OCI-LY7 (cell line): ENCODE data around the gene LDAF1. TPM values are rescaled to one million over a fixed set of nuclear protein-coding genes. Genes with fewer than 3 reads are reported as not detected.
"Not testable (repeated sequence)": the region's sequence is repeated elsewhere in the genome, so short reads cannot be mapped to it uniquely, and the experiment has no call there.

Experiments
- BruUV-seq: library from RNA; stranded (reverse); fragments of 400-500 nt; replicated peaks from 2 replicates; lab custom pipeline; 2021; lab: Mats Ljungman, UMichigan
- CTCF ChIA-PET: fragments of 300-600 bp; sonication (Branson Sonifier 250); formaldehyde crosslinking; loops from one replicate; lab custom pipeline; 2022; ENCODE audit warnings: antibody characterized with exemption; ENCODE audit not compliant: unreplicated experiment; lab: Charles Lee
- POLR2A ChIA-PET: fragments of 300-600 bp; sonication (Branson Sonifier 250); formaldehyde crosslinking; loops from one replicate; lab custom pipeline; 2022; ENCODE audit warnings: antibody characterized with exemption; lab: Charles Lee
- DNase-seq: peaks from one replicate; pipeline ENCODE4 v3.0.0-alpha.2; 2015; ENCODE audit warnings: low spot score
- H2AFZ ChIP-seq: fragments of 200-600 bp; sonication (generic), shearing (Covaris generic); 2 replicates; pipeline ENCODE4 v1.6.1; 2014; ENCODE audit warnings: mild to moderate bottlenecking, antibody characterized with exemption, low read length, moderate library complexity
- H3K27ac ChIP-seq: fragments of 200-600 bp; sonication (generic); 2 replicates; pipeline ENCODE4 v1.5.1; 2014; ENCODE audit warnings: mixed run types, low read depth, mild to moderate bottlenecking, moderate library complexity, low read length, inconsistent platforms; ENCODE audit not compliant: poor library complexity, severe bottlenecking
- H3K36me3 ChIP-seq: fragments of 200-600 bp; sonication (generic); 2 replicates; pipeline ENCODE4 v1.6.1; 2014; ENCODE audit warnings: mild to moderate bottlenecking, antibody characterized with exemption, low read length, moderate library complexity, mixed read lengths; ENCODE audit not compliant: insufficient read depth
- H3K4me1 ChIP-seq: fragments of 200-600 bp; sonication (generic); 2 replicates; pipeline ENCODE4 v1.5.1; 2014; ENCODE audit warnings: mild to moderate bottlenecking, low read length; ENCODE audit not compliant: insufficient read depth, poor library complexity, severe bottlenecking
- H3K4me2 ChIP-seq: fragments of 200-600 bp; sonication (generic); 2 replicates; pipeline ENCODE4 v1.6.1; 2014; ENCODE audit warnings: mild to moderate bottlenecking, low read length
- H3K4me3 ChIP-seq: fragments of 200-600 bp; sonication (generic); 2 replicates; pipeline ENCODE4 v1.5.1; 2014; ENCODE audit warnings: mild to moderate bottlenecking, low read depth, low read length; ENCODE audit not compliant: poor library complexity, severe bottlenecking
- H3K79me2 ChIP-seq: fragments of 200-600 bp; sonication (generic); 2 replicates; pipeline ENCODE4 v1.6.1; 2016; ENCODE audit warnings: low read depth, mild to moderate bottlenecking, low read length, moderate library complexity, mixed read lengths; ENCODE audit not compliant: insufficient read depth
- H3K9me2 ChIP-seq: fragments of 200-600 bp; sonication (generic); 2 replicates; pipeline ENCODE4 v1.6.1; 2016; ENCODE audit warnings: mild to moderate bottlenecking, low read length, mixed read lengths; ENCODE audit not compliant: insufficient read depth
- H3K9me3 ChIP-seq: fragments of 200-600 bp; sonication (generic); 2 replicates; pipeline ENCODE4 v1.6.1; 2014; ENCODE audit warnings: mild to moderate bottlenecking, mixed run types, low read length, mixed read lengths
- H4K20me1 ChIP-seq: fragments of 200-600 bp; sonication (generic); 2 replicates; pipeline ENCODE4 v1.6.1; 2014; ENCODE audit warnings: mild to moderate bottlenecking, antibody characterized with exemption, low read length, moderate library complexity, mixed read lengths; ENCODE audit not compliant: insufficient read depth
- EZH2phosphoT487 ChIP-seq: fragments of 200-600 bp; sonication (generic); IDR thresholded peaks from 2 replicates; pipeline ENCODE4 v1.6.1; 2018; ENCODE audit warnings: low read depth, borderline replicate concordance, mild to moderate bottlenecking, mixed run types, antibody characterized with exemption, low read length, moderate library complexity, mixed read lengths
- intact Hi-C: fragments of 100-400 bp; cut with micrococcal nuclease; formaldehyde crosslinking; loops from one replicate; pipeline ENCODE4 v1.10.0; 2022; ENCODE audit not compliant: unreplicated experiment
- total RNA-seq, 2 experiments: library from RNA; depleted of rRNA in 1 of 2; stranded (reverse); fragments of >200 nt in 1 of 2; shearing (Covaris generic) in 1 of 2; gene quantifications; 2 replicates each; pipeline ENCODE4 v1.2.3, GENCODE V29; 2014 to 2022
- TF ChIP-seq, protein P1 (sequence below): fragments of 200-600 bp; sonication (generic); conservative IDR thresholded peaks from 2 replicates; pipeline ENCODE4 v1.5.1; 2014; ENCODE audit warnings: mild to moderate bottlenecking, antibody characterized with exemption, low read length, moderate library complexity, mixed read lengths

Gene LDAF1
- total RNA-seq, 2 experiments from 2014 or later, result 5.4 to 6.7 TPM

DNA sequence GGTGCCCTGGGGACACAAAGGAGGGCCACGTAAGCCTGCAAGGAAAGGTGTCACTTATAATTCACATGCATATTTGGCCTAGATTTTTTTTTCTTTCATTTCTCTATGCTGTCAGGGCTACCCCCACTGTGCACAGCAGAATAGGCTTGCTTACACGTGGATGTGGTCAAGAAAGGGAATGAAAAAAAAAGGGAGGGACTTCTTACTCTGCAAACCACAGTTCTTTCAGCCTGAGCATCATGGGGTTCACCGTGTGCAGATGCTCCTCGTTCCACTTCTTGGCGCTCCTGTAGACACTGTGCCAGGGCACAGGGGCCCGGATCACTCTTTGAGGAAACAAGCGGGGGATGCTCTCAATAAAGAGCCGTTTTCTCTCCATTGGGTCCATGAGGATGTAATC is 24.4 kb upstream of the LDAF1 start:
- H3K4me2 ChIP-seq, result no peak overlapping the region
- TF ChIP-seq, protein P1, sequence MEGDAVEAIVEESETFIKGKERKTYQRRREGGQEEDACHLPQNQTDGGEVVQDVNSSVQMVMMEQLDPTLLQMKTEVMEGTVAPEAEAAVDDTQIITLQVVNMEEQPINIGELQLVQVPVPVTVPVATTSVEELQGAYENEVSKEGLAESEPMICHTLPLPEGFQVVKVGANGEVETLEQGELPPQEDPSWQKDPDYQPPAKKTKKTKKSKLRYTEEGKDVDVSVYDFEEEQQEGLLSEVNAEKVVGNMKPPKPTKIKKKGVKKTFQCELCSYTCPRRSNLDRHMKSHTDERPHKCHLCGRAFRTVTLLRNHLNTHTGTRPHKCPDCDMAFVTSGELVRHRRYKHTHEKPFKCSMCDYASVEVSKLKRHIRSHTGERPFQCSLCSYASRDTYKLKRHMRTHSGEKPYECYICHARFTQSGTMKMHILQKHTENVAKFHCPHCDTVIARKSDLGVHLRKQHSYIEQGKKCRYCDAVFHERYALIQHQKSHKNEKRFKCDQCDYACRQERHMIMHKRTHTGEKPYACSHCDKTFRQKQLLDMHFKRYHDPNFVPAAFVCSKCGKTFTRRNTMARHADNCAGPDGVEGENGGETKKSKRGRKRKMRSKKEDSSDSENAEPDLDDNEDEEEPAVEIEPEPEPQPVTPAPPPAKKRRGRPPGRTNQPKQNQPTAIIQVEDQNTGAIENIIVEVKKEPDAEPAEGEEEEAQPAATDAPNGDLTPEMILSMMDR, result no peak

GRCh38 chr16:21145738-21146137 is 12.7 kb upstream of the LDAF1 start:
- POLR2A ChIA-PET, result interaction anchor here (0.5 kb wide), 1 partner anchor 107 kb away, joined by 4 read pairs; no protein-coding TSS in a partner anchor
- H3K9me3 ChIP-seq, result no peaks in the 10 kb centered on the region
- H3K4me1 ChIP-seq, result no peaks in the 10 kb centered on the region
- no peaks in the 10 kb centered on the region for H3K79me2 ChIP-seq
- no peak overlapping the region for H3K27ac ChIP-seq
- no peaks in the 10 kb centered on the region for H3K36me3 ChIP-seq
- no TSS peak for BruUV-seq
- H3K4me2 ChIP-seq, result no peak overlapping the region
- H3K4me3 ChIP-seq, result no peak overlapping the region
- no peak for DNase-seq
- intact Hi-C loops, result no loop called here
- H3K9me2 ChIP-seq, result no peaks in the 10 kb centered on the region
- H2AFZ ChIP-seq, result no peak overlapping the region
- no peak for TF ChIP-seq EZH2phosphoT487
- TF ChIP-seq, protein P1, result no peak
- H4K20me1 ChIP-seq, result no peaks in the 10 kb centered on the region
- CTCF ChIA-PET, result no interaction called here

More for the DNA sequence above, 24.4 kb upstream of the LDAF1 start:
- no peaks in the 10 kb centered on the region for H4K20me1 ChIP-seq
- H3K27ac ChIP-seq, result no peak overlapping the region
- POLR2A ChIA-PET, result no interaction called here
- intact Hi-C loops, result no loop called here
- no TSS peak for BruUV-seq
- no peaks in the 10 kb centered on the region for H3K9me2 ChIP-seq
- no peaks in the 10 kb centered on the region for H3K9me3 ChIP-seq
- no peaks in the 10 kb centered on the region for H3K79me2 ChIP-seq
- no peaks in the 10 kb centered on the region for H3K36me3 ChIP-seq
- no peak for DNase-seq
- H3K4me3 ChIP-seq, result no peak overlapping the region
- H3K4me1 ChIP-seq, result no peaks in the 10 kb centered on the region
- CTCF ChIA-PET, result no interaction called here
- no peak overlapping the region for H2AFZ ChIP-seq

DNA sequence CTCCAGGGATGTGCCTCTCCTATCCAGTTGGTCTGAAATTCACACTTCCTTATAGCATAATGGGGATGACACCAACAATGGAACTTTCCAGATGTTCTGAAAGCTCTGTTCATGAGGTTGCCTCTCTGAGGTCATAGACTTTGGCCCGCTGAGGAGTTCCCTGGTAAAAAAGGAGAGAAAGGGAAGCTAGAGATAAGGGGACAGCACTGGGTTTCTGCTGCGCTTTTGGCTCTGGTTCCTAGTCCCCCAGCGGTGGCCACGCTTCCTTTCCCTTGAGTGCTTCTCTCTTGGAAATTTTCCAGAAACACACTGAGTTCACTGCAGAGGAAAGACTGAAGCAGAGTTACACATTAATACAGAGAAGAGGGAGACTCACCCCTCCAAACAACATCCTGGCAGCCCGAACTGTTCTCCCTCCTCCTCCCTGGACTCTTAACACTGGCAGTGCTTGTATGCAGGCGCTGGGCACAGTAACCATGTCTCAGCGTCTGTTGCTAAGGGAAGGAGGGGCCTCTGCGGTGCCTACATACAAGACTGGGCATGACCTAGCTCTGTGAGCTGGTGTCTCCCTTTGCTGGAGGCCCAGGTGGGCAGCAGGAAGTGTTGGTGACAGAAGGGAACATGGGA is 8.0 kb upstream of the LDAF1 start, which contains the start of gene DNAH3:
TSS of gene DNAH3 (minus strand) at position 472 of the 627 bp plus-strand sequence. CDS start 527 bp downstream, outside the sequence.
- no peaks in the 10 kb centered on the region for H3K4me1 ChIP-seq
- no peak within 1 kb of the TSS for H3K4me3 ChIP-seq
- BruUV-seq, result no TSS peak
- no peak within 1 kb of the TSS for H3K4me2 ChIP-seq
- no peak for TF ChIP-seq EZH2phosphoT487
- TF ChIP-seq, protein P1, result no peak
- intact Hi-C loops, result no loop called here
- no peaks in the 10 kb centered on the region for H3K9me2 ChIP-seq
- no peak within 1 kb of the TSS for H2AFZ ChIP-seq
- no peak within 1 kb of the TSS for H3K27ac ChIP-seq
- H3K9me3 ChIP-seq, result no peaks in the 10 kb centered on the region
- ChIA-PET CTCF (interaction anchor here (0.5 kb wide), 1 partner anchor 9 kb away, joined by 19 read pairs; no protein-coding TSS in a partner anchor), POLR2A (interaction anchor here (0.6 kb wide), 1 partner anchor 257 kb away, joined by 3 read pairs; no protein-coding TSS in a partner anchor)
- H3K79me2 ChIP-seq, result no peaks in the 10 kb centered on the region
- DNase-seq, result no peak
- H4K20me1 ChIP-seq, result no peaks in the 10 kb centered on the region
- no peaks in the 10 kb centered on the region for H3K36me3 ChIP-seq

DNA sequence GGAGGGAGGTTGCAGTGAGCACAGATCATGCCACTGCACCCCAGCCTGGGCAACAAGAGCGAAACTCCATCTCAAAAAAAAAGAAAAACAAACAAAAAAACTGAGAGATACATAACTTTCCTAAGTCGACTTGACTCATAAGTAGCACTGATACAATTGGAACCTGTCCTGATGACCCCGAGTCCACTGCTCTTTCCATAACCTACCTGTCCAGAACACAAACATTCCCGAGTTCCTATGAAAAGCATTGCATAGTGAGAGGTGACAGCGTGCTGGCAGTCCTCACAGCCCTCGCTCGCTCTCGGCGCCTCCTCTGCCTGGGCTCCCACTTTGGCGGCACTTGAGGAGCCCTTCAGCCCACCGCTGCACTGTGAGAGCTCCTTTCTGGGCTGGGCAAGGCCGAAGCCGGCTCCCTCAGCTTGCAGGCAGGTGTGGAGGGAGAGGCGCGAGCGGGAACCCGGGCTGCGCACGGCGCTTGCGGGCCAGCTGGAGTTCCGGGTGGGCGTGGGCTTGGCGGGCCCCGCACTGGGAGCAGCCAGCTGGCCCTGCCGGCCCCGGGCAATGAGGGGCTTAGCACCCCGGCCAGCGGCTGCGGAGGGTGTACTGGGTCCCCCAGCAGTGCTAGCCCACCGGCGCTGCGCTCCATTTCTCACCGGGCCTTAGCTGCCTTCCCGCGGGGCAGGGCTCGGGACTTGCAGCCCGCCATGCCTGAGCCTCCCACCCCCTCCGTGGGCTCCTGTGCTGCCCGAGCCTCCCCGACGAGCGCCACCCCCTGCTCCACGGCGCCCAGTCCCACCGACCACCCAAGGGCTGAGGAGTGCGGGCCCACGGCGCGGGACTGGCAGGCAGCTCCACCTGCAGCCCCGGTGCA is 6.1 kb upstream of the LDAF1 start:
- H3K4me2 ChIP-seq, H3K36me3 ChIP-seq, H3K9me3 ChIP-seq, H2AFZ ChIP-seq, H3K9me2 ChIP-seq, DNase-seq, H3K4me3 ChIP-seq, H4K20me1 ChIP-seq, H3K4me1 ChIP-seq, intact Hi-C loops, BruUV-seq, H3K27ac ChIP-seq, H3K79me2 ChIP-seq: not testable (repeated sequence)
- CTCF ChIA-PET, result interaction anchor here (0.6 kb wide), 1 partner anchor 26 kb away, joined by 3 read pairs; no protein-coding TSS in a partner anchor
- POLR2A ChIA-PET, result interaction anchor here (0.5 to 0.6 kb wide), 2 partner anchors 19 to 1235 kb away, joined by 8 read pairs; no protein-coding TSS in a partner anchor
